ENCODE results near the gene MAP3K14. TPM values are rescaled to one million over a fixed set of nuclear protein-coding genes. Genes with fewer than 3 reads are reported as not detected.

MAP3K14 gene
- total RNA-seq, 1 experiment from 2014 or later = 35.5 TPM

DNA sequence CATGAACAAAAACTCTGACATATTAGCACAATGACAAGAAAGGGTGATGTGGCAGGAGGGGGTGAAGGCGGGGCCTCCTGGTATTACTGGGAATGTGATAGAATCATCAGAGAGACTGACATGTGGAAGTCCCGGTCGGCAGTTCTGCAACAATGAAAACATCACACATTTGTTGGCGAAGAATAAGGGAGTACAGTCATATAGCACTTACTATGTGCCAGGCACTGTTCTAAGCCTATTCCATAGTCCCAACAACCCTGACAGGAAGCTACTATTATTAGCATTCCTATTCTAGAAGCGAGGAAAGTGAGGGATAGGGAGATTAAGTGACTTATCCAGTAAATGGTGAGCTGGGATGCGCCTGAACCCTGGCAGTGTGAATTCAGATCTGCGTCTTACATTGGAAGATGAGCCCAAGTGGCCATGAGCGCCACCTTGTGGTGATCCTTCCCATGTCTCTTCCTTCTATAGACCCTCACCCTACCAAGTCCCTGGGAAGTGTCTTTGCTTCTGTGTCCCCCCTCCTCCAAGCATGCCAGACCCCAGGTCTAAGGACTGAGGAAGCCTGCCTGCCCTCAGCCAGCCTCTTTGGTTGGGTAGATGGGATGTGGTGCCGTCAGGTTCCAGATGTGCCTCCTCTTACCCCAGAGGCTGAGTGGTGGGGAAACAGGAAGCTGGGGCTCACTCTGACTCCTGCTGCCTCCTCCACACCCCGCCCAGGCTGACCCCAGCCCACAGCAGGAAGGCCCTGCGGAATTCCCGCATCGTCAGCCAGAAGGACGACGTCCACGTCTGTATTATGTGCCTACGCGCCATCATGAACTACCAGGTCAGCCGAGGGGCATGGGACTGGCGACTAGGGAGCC is 81.2 kb downstream of the MAP3K14 start:
- DNase-seq (ENCODE audit: low spot score) = peak; percentile 75

DNA sequence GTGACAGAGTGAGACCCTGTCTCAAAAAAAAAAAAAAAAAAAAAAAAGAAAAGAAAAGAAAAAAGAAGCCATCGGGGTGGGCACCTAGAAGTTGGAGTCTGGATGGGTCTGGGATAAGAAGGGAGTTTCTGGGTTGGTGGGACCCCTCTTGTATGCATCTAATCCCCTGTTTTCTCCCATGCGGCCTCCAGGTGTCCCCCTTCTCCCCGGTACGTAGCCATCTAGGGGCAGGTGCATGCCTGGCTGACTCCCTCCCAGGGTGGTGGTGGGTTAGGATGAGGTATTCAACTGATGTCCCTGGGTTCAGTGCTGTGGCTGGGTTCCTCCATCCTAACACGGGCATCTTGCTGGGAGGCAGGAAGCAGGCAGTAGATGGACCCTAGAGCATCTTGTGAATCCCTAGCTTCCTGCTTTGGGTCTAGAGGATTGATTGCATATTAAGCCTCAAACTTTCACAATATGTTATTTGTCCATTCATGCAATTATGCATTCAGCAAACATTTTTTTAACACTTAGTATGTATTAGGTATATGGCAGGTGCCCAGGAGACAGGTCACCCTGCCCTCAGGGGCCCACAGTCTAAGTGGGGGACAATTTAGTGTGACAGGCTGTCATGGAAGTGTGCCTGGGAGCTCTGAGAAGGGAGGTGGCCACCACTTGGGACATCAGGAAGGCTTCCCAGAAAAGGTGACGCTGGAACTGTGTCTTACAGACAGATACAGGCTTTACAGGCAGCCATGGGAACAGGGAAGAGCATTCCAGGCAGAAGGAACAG is 82.0 kb downstream of the MAP3K14 start:
- DNase-seq (ENCODE audit: low spot score) = no peak

DNA sequence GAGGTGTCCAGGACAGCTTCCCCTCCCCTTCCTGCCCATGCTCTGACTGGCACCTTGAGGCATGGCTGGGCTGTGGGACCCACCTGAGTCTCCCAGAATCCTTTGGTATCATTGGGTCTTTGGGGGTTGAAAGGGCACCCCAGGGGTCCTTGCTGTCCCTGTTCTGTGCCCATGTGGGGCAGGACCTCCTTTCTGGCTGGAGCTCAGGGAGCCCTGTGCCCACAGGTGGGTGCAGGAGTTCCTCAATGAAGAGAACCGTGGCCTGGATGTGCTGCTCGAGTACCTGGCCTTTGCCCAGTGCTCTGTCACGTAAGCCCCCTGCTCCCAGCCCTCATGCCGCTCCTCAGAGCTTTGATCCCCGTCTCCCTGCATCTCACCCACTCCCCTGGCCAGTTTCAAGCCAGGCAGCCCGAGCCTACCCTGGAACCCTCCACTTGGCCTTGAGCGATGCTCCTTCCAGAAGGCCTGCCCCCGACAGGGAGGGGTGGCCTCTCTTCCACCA is 83.3 kb downstream of the MAP3K14 start:
- no peak for DNase-seq (ENCODE audit: low spot score)

DNA sequence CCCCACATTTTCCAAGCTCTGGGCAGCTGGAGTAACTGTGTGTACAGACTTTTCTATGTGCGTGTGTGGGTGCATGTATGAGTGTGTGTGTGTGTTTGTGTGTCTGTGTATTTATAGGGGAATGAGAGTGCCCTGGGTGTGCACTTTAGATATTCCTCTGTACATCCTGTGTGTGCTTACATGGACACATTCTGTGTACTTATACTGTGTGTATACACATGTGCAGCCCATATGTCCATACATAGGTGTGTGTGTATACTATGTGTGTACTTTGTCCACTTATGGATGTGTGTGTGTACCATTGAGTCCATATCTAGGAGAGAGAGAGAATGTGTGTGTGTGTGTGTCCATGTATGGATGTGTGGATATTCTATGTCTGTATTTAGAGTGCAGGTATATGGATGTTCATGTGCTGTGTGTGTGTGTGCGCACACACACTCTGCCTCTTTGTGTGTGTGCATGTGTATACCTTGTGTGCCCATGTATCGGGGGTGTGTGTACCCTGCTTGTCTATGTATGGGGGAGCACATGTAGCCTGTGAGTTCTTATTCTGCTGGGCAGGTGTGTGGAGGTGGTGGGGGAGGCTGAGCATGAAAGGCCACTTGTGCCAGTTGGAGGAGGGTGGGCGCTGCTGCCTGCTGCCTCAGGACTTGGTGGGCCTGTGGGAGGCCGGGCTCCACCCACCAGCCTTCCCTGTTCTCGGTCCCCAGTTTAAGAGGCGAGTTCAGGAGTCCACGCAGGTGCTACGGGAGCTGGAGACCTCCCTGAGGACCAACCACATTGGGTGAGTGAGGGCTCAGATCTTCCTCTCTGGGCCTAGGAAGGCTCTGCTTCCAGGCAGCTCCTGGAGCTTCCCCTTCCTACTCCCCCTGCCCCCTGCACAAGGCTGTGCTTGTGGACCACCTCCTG is 84.1 kb downstream of the MAP3K14 start:
- DNase-seq (ENCODE audit: low spot score) = no peak

DNA sequence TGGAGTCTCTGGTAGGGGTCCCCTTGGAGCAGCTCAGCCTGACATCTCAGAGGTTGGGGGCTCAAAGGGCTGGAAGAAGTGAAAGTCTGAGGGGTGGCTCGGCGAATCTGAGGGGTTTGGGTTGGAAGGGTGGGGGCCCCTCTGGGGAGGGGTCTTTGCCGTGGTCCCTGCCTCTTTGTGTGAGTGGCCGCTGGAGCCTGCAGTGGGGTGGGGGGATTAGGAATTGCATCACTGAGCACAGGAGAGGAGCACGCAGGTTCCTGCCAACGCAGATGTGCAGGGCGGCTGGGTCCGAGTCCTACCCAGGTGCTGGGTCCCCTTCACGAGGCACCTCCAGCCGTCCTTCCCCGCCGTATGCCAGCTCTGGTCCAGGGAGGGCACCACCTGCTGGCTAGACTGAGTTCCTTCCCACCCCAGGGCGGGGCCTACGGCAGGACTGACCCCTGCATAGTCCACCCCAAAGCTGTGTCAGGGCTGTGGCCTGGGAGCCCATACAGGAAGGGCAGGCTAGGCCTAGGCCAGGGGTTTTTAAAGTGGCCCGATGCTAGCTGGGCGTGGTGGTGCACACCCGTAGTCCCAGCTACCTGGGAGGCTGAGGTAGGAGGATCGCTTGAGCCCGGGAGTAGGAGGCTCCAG is 85.2 kb downstream of the MAP3K14 start:
- DNase-seq (ENCODE audit: low spot score) = no peak

DNA sequence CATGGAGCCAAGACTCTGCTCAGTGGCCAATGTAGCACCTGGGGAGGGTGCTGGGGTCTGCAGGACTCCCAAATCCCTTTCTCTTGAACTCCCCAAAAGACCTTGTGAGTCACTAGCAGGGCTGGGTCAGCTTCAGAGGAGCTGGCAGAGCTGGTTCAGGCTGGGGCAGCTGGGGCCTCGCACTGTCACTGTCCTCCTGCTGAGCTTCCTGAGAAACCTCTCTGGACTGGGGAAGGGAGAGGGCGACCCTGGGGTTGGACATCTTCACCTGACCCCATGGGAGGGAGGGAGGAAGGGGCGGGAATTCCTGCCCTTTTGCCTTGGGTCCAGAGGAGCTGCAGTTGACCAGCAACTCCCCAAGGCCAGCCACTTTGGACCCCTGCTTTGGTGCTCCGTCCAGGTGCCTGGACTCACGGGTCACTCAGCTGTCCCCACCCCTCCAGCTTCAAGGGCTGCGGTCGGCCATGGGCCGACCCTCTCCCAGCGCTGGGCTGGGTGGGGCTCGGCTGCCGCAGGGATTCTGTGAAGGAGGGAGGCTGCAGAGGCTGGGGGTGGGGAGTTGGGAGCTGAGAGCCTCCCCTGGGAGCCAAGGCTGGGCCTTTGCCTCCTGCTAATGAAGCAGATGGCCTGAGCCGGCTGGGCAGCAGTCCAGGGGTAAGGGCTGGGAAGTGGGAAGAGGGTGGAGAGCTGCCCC is 85.9 kb downstream of the MAP3K14 start:
- peak; percentile 84 for DNase-seq (ENCODE audit: low spot score)

DNA sequence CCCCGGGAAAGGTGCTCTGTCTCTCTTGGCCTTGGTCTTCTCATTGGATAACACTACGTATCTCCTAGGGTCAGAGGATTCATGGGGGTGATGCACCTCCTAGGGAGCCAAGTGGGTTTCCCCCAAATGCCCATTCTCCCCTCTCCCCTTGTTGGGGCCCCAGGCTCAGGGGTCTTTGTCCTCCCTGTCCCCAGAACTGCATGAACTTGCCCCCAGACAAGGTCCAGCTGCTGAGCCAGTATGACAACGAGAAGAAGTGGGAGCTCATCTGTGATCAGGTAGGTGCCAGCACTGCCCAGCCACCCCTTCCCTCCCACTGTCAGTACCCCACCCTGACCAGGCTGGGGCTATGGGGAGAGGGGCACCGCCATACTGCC is 86.4 kb downstream of the MAP3K14 start:
- DNase-seq (ENCODE audit: low spot score) = no peak

DNA sequence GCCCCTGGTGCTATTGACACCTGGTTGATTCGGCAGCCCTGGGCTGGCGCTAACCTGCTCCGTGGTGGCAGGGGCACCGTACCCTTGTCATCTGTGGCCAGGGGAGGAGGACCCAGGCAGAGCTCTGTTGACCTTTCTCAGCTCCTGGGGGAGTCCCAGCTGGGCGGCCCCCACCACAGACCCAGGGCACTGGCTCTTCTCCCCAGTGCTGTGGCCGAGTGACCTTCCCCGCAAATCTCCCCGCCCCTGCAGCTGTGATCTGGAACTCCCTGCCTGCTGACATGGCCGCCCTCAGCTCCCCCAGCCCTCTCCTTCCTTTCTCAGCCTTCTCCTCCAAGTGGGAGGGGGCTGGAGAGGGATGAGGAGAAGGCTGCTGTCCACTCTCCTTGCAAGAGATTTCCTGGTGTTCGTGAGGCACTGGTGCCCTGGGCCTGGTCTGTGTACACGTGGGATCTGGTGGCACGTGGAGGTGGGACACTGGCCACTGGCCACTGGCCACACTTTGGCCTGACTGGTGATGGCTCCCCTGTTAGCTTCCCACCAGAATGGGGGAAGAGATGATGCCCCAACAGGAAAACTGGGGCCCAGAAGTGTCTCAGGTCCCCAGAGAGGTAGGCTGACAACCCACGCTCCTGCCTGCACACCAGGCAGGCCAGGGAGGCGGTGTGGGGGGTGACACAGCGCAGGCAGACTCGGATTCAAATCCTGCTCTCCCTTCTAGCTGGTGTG is 87.0 kb downstream of the MAP3K14 start:
- DNase-seq (ENCODE audit: low spot score) = no peak

DNA sequence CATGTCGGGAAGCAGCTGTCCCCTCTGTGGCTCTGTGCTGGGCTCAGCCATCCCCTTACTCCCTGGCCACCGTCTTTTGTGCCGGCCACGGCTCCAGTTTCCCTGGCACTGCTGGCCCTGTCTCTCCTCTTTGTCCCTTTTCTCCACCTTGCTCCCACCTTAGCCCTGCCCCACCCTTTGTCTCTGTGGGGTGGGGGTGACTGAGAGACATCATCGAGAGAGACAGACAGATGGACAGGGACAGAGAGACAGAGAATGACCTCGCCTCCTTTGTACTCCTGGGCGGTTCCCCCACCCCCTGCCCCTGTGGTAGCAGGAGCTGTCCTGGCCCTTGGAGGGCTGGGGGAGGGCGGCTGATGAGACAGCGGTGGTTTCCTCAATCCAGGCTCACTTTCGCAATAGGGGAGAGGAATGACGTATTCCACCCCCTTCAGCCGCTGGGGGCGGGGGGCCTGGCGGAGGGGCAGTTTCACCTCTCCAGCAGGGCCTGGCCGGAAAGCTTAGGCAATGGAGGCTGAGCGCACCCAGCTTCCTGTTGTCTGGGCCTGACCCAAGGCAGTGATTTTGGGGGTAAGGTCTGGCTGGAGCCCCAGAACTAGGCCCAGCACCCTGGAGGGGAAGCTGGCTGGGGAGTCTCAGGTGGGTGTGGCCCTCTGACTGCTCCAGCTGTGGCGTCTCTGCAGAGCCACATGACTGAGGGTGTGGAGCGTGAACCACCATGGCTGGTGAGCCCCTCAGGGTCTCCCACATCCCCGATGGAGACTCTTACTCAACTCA is 87.9 kb downstream of the MAP3K14 start:
- peak; percentile 97 for DNase-seq (ENCODE audit: low spot score)

DNA sequence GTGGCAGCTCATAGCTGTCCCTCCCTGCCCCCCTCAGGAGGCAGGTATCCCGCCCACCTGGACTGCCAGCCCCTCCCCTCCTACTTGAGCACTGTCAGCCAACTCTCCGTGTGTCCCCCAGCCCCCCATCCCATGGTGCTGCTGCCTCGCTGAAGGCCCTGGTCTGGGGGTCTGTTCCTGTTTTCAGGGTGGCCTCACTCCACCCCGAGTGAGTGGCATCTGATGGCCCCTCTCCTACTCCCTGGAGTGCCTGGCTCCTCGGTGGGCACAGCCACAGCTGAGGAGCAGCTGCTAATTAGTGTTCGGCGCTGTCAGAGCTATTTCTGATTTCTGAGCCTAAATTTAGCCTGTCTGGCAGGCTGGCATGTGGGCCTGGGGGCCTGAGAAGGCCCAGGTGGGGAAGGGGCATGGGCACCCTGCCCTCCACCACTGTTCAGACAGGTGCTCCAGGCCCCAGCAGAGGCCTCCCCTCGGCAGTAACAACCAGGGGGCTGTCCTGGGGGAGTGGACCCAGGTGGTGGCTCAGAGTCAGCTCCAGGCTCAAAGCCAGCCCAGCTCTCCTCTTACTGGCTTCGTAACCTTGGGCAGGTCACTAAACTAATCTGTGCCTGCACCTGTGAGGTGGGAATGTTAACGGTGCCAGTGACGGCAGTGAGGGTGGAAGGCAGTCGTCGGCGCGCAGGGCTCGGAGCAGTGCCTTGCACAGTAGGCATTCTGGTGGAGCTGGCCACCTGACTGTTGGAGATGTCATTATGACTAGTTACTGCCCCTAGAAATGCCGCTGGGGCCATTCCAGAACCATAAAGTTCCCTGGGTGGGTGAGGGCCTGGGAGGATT is 88.7 kb downstream of the MAP3K14 start:
- DNase-seq (ENCODE audit: low spot score) = peak; percentile 81

DNA sequence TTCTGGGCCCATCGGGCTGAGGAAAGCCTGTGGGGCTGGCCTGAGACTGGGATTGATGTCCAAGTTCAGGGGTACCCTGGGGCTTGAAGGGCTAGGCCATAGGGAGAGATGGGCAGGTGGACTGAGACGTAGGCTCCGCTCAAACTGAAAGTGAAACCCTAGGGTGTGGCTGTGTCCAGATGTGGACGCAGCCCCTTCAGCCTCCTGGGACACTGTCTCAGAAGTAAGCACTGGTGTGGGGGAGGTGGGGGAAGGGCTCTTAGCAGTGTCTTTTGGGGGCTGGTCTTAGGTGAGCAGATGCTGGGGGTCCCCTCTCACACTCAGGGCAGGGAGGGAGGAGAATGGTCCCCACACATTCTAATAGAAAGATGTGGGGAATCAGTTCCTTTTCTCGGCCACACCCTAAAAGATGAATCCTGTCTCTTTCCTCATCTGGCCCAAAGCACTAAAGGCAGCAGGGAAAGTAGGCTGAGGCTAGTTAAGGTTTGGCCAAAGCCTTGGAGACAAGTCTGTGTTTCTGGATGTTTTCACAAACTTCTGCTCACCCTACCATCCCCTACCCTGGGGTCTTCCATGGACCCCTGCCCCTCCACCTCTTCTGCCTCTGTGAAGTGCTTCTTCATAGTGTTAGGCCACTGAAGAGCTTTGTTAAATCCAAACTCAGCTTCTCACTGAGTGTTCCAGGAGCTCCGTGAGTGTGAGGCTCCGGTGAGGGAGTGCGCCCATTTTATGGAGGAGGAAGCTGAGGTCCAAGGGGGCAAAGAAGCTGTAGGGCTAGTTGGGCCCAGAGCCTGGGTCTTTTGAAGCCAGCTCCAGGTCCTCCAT is 89.5 kb downstream of the MAP3K14 start:
- DNase-seq (ENCODE audit: low spot score) = peak; percentile 72

DNA sequence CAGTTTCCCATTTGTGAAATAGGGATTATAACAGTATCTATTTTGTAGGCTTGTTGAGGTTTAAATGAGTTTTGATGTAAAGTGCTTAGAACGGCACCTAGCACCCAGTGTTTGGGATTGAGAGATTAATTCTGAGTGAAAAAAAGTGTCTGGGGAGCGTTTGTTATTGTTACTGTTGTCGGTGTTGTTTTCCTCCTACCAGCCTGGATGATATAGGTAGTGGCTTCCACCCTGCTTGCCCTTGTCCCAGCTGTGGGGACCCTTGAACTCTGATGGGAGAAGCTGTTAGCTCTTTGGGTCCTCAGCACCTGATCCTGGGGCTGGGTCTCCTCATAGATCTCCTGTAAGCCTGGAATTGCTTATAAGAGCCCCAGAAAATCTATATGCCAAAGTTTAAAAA is 90.2 kb downstream of the MAP3K14 start:
- no peak for DNase-seq (ENCODE audit: low spot score)

DNA sequence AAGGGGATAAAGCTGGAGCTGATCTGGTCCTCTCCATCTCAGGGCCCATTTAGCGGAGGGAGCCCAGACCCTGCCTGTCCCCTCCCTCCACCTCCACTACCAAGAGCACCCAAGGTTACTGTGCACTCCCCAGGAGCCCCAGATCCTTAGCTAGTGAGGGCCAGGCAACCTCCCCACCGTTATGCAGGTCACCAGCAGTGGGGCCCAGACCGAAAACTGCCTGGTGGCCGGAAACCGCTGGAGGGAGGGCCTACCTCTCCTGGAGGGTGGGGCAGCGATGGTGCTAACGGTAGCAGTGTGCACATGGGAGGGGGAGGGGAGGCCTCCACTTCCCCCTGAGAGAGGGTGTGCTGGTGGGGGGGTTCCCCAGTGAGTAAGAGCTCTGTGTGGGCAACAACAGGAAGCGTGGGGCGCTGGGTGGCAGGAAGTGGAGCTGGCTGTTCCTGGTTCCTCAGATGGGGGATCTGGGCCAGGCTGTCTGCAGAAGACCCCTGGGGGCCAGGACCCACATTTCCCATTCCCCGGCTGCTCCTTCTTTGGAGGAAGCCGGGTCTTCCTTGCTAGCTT is 90.8 kb downstream of the MAP3K14 start:
- DNase-seq (ENCODE audit: low spot score) = peak; percentile 88

DNA sequence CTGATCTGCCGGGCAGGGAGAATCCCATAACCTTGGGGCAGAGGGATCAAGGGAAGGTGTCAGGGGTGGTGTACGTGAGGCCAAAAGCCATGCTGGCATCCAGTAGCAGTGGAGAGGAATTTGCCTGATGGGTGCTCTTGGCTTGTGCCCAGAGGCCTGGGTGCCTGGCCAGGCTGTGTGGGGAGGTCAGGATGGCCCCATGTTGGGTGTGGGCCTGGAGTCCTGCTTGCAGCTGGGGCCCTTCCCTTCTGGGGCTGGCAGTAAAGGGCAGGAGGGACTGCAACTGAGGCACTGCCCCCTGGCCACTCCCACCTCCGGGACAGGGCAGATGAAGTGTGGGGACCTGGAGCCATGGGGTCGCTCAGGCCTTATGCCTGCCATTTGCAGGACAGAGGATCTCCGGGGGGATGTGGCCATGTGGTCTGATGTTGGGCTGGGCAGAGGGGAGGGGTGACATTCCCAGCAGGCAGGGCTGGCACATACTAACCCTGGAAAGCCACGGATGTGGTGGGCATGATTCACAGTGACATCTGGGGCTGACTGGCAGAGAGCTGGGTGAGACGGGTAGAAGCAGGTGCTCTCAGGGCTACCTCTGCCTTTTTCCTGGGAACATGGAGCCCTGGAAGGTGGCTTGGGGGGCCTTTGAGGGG is 91.6 kb downstream of the MAP3K14 start:
- DNase-seq (ENCODE audit: low spot score) = peak; percentile 89

DNA sequence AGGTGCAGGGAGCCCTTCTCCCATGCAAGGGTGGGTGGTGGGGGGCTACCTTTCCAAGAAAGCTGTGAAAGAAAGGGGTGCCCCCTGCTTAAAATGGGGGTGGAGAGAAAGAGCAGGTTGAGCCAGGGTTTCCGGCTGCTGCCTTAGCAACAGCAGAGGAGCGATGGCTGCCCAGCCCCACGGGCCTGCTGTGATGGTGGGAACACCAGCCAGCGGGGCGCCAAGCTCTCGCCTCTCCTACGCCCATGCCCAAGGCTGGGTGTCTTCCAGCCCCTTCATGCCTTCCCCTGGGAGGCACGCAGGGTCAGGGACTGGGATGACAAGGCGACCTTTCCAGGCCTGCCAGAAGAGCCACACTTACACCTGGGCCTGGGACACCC is 92.2 kb downstream of the MAP3K14 start:
- no peak for DNase-seq (ENCODE audit: low spot score)

Data from A172 (cell line).